ENCODE results near the gene GCG.

GCG gene

GRCh38 chr2:162156149-162156548 is 4.1 kb upstream of the GCG start:
- no peak for DNase-seq (ENCODE audit: low spot score)
- no peak for TF ChIP-seq CTCF (IDR thresholded peaks at IDR 0.05; ENCODE audit: borderline replicate concordance, control extremely low read depth, extremely low read depth, insufficient read depth, missing control alignments)
- in situ Hi-C loops (cut with MboI; ENCODE audit: low sequenced_read_pairs, unreplicated experiment), result no loop called here

GRCh38 chr2:162155093-162155492 is 3.0 kb upstream of the GCG start:
- DNase-seq (ENCODE audit: low spot score), result no peak
- in situ Hi-C loops (cut with MboI; ENCODE audit: low sequenced_read_pairs, unreplicated experiment), result no loop called here
- no peak for TF ChIP-seq CTCF (IDR thresholded peaks at IDR 0.05; ENCODE audit: borderline replicate concordance, control extremely low read depth, extremely low read depth, insufficient read depth, missing control alignments)

- DNase-seq (ENCODE audit: low spot score), result peak; percentile 38
- in situ Hi-C loops (cut with MboI; ENCODE audit: low sequenced_read_pairs, unreplicated experiment), result no loop called here
- peak; percentile 84 for TF ChIP-seq CTCF (IDR thresholded peaks at IDR 0.05; ENCODE audit: borderline replicate concordance, control extremely low read depth, extremely low read depth, insufficient read depth, missing control alignments)
Observed at GRCh38 chr2:162153608-162154224, 1.7 kb upstream of the GCG start.

- TF ChIP-seq CTCF (IDR thresholded peaks at IDR 0.05; ENCODE audit: borderline replicate concordance, control extremely low read depth, extremely low read depth, insufficient read depth, missing control alignments), result no peak
- DNase-seq (ENCODE audit: low spot score), result no peak
- in situ Hi-C loops (cut with MboI; ENCODE audit: low sequenced_read_pairs, unreplicated experiment), result no loop called here
Observed at GRCh38 chr2:162149940-162150339, 2.1 kb downstream of the GCG start.

- TF ChIP-seq CTCF (IDR thresholded peaks at IDR 0.05; ENCODE audit: borderline replicate concordance, control extremely low read depth, extremely low read depth, insufficient read depth, missing control alignments), result no peak
- in situ Hi-C loops (cut with MboI; ENCODE audit: low sequenced_read_pairs, unreplicated experiment), result no loop called here
- DNase-seq (ENCODE audit: low spot score), result no peak
Observed at GRCh38 chr2:162149466-162149865, 2.6 kb downstream of the GCG start.

- no peak for TF ChIP-seq CTCF (IDR thresholded peaks at IDR 0.05; ENCODE audit: borderline replicate concordance, control extremely low read depth, extremely low read depth, insufficient read depth, missing control alignments)
- no peak for DNase-seq (ENCODE audit: low spot score)
- in situ Hi-C loops (cut with MboI; ENCODE audit: low sequenced_read_pairs, unreplicated experiment), result no loop called here
Observed at GRCh38 chr2:162148956-162149355, 3.1 kb downstream of the GCG start.

Measured in GM13976 (cell line).